Measurements from ENCODE around the gene IFIT2. TPM values are rescaled to one million over a fixed set of nuclear protein-coding genes. Genes with fewer than 3 reads are reported as not detected.
"Not testable (repeated sequence)": the region's sequence is repeated elsewhere in the genome, so short reads cannot be mapped to it uniquely, and the experiment has no call there.

The IFIT2 gene
- total RNA-seq, 1 experiment from 2014 or later: not detected

DNA sequence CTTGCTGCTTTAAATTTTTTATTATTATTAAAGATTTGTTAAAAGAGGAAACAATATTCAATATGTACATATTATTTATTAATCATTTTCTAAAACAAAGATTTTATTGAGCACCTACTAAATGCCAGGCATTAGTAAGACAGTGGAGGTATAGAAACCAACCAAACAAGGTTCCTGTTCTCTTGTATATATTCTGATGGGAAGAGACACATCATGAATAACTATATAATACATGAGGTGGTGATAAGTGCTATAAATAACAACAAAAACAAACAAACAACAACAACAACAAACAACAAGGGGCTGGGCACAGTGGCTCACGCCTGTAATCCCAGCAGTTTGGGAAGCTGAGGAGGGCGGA is 49.6 kb upstream of the IFIT2 start:
- Histone ChIP-seq H3K4me2 (ENCODE audit: insufficient read depth, insufficient read length, low read length) (no peak overlapping the region), H3K23me2 (ENCODE audit: insufficient read length, low read depth, low read length, poor library complexity, severe bottlenecking) (peaks cover 6% of the 10 kb centered on the region), H4K91ac (ENCODE audit: insufficient read length, low read depth, low read length) (no peak overlapping the region), H3K23ac (ENCODE audit: insufficient read length, low read depth, low read length) (no peak overlapping the region), H3K4ac (ENCODE audit: low read depth, low read length) (no peak overlapping the region), H3K4me1 (ENCODE audit: insufficient read depth, low read length) (no peaks in the 10 kb centered on the region), H2BK15ac (ENCODE audit: low read depth, low read length) (no peak overlapping the region), H2BK12ac (ENCODE audit: insufficient read length, low read depth, low read length) (no peak overlapping the region), H3K9ac (ENCODE audit: extremely low read depth, insufficient read length, low read length) (no peak overlapping the region), H3K79me2 (ENCODE audit: insufficient read depth, low read length) (no peaks in the 10 kb centered on the region; the same call in 1 of the 2 replicates), H3K18ac (ENCODE audit: insufficient read length, low read depth, low read length) (no peak overlapping the region), H3K27ac (ENCODE audit: insufficient read length, low read depth, low read length) (no peak overlapping the region), H2AFZ (ENCODE audit: low read length) (no peak overlapping the region), H2AK5ac (ENCODE audit: insufficient read length, low read length) (no peak overlapping the region), H3K14ac (ENCODE audit: insufficient read depth, low read length) (no peak overlapping the region), H3K27me3 (ENCODE audit: insufficient read depth, low read length) (no peaks in the 10 kb centered on the region), H3K9me3 (ENCODE audit: control insufficient read depth, low read depth, low read length) (peaks cover 9% of the 10 kb centered on the region), H2BK120ac (ENCODE audit: low read depth, low read length, poor library complexity, severe bottlenecking) (no peak overlapping the region), H3K79me1 (ENCODE audit: insufficient read depth, low read depth, low read length, poor library complexity, severe bottlenecking) (no peaks in the 10 kb centered on the region), H2BK5ac (ENCODE audit: insufficient read length, low read length) (no peak overlapping the region), H4K20me1 (ENCODE audit: control insufficient read depth, insufficient read depth, insufficient read length) (no peaks in the 10 kb centered on the region), H3T11ph (ENCODE audit: low read length) (no peak overlapping the region), H2BK20ac (ENCODE audit: low read depth, low read length, poor library complexity, severe bottlenecking) (no peak overlapping the region), H3K56ac (ENCODE audit: insufficient read length, low read depth, low read length) (no peak overlapping the region), H4K5ac (ENCODE audit: insufficient read length, low read depth, low read length) (no peak overlapping the region), H4K8ac (replicated peaks; ENCODE audit: insufficient read length, low read depth, low read length) (no peak overlapping the region)
- H3K4me3 Mint-ChIP-seq: no peak overlapping the region
- no peak overlapping the region for H3K27ac Mint-ChIP-seq
- peaks cover 9 to 11% of the 10 kb centered on the region in 2 experiments for H3K4me1 Mint-ChIP-seq
- TF ChIP-seq, protein P1, sequence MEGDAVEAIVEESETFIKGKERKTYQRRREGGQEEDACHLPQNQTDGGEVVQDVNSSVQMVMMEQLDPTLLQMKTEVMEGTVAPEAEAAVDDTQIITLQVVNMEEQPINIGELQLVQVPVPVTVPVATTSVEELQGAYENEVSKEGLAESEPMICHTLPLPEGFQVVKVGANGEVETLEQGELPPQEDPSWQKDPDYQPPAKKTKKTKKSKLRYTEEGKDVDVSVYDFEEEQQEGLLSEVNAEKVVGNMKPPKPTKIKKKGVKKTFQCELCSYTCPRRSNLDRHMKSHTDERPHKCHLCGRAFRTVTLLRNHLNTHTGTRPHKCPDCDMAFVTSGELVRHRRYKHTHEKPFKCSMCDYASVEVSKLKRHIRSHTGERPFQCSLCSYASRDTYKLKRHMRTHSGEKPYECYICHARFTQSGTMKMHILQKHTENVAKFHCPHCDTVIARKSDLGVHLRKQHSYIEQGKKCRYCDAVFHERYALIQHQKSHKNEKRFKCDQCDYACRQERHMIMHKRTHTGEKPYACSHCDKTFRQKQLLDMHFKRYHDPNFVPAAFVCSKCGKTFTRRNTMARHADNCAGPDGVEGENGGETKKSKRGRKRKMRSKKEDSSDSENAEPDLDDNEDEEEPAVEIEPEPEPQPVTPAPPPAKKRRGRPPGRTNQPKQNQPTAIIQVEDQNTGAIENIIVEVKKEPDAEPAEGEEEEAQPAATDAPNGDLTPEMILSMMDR (conservative IDR thresholded peaks at IDR 0.05): no peak
- H3K27me3 Mint-ChIP-seq (ENCODE audit: low read depth): peaks cover 6% of the 10 kb centered on the region
- no peak for DNase-seq
- WGBS (ENCODE audit: extremely low coverage, insufficient read length, low lambda C conversion rate): no CpG with 5 or more reads among the region's 2 CpGs
- peaks cover 27 to 28% of the 10 kb centered on the region in 2 experiments for H3K9me3 Mint-ChIP-seq
- H3K36me3 Mint-ChIP-seq (ENCODE audit: insufficient read depth in 1 of 3, low read depth in 3 of 3): peaks cover 2 to 25% (median 12%) of the 10 kb centered on the region in 3 experiments; a peak in 6 of 7 replicates

DNA sequence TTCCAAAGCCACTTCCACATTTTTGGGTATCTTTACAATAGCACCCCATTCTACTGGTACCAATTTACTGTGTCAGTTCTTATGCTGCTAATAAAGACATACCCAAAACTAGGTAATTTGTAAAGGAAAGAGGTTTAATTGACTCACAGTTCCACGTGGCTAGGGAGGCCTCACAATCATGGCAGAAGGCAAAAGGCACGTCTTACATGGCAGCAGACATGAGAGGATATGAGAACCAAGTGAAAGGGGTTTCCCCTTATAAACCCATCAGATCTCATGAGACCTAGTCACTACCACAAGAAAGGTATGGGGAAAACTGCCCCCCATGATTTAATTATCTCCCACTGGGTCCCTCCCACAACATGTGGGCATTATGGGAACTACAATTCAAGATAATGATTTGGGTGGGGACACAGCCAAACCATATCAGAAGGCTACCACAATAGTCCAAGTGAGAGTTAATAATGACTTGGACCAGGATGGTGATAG is 46.7 kb upstream of the IFIT2 start:
- H3K4ac ChIP-seq (ENCODE audit: low read depth, low read length); H3K23me2 ChIP-seq (ENCODE audit: insufficient read length, low read depth, low read length, poor library complexity, severe bottlenecking); H3K23ac ChIP-seq (ENCODE audit: insufficient read length, low read depth, low read length); H2AK5ac ChIP-seq (ENCODE audit: insufficient read length, low read length); H3K18ac ChIP-seq (ENCODE audit: insufficient read length, low read depth, low read length); H2AFZ ChIP-seq (ENCODE audit: low read length); H2BK5ac ChIP-seq (ENCODE audit: insufficient read length, low read length); H3T11ph ChIP-seq (ENCODE audit: low read length); H4K20me1 ChIP-seq (ENCODE audit: control insufficient read depth, insufficient read depth, insufficient read length); H4K8ac ChIP-seq (replicated peaks; ENCODE audit: insufficient read length, low read depth, low read length); H4K91ac ChIP-seq (ENCODE audit: insufficient read length, low read depth, low read length); H2BK20ac ChIP-seq (ENCODE audit: low read depth, low read length, poor library complexity, severe bottlenecking); H3K4me1 ChIP-seq (ENCODE audit: insufficient read depth, low read length); H4K5ac ChIP-seq (ENCODE audit: insufficient read length, low read depth, low read length); H3K4me2 ChIP-seq (ENCODE audit: insufficient read depth, insufficient read length, low read length); H3K79me2 ChIP-seq (ENCODE audit: insufficient read depth, low read length); H2BK120ac ChIP-seq (ENCODE audit: low read depth, low read length, poor library complexity, severe bottlenecking); H3K79me1 ChIP-seq (ENCODE audit: insufficient read depth, low read depth, low read length, poor library complexity, severe bottlenecking); H3K27me3 ChIP-seq (ENCODE audit: insufficient read depth, low read length); H3K27ac Mint-ChIP-seq; DNase-seq; H3K9me3 ChIP-seq (ENCODE audit: control insufficient read depth, low read depth, low read length); H2BK12ac ChIP-seq (ENCODE audit: insufficient read length, low read depth, low read length); H3K4me3 Mint-ChIP-seq; H2BK15ac ChIP-seq (ENCODE audit: low read depth, low read length); H3K27me3 Mint-ChIP-seq (ENCODE audit: low read depth); H3K14ac ChIP-seq (ENCODE audit: insufficient read depth, low read length); H3K27ac ChIP-seq (ENCODE audit: insufficient read length, low read depth, low read length); H3K9ac ChIP-seq (ENCODE audit: extremely low read depth, insufficient read length, low read length); H3K56ac ChIP-seq (ENCODE audit: insufficient read length, low read depth, low read length): not testable (repeated sequence)
- no CpG with 5 or more reads among the region's 2 CpGs for WGBS (ENCODE audit: extremely low coverage, insufficient read length, low lambda C conversion rate)
- Mint-ChIP-seq H3K9me3 (peaks cover 27 to 28% of the 10 kb centered on the region in 2 experiments), H3K4me1 (peaks cover 18% of the 10 kb centered on the region in 2 experiments), H3K36me3 (ENCODE audit: insufficient read depth in 1 of 3, low read depth in 3 of 3) (peaks cover 2 to 25% (median 12%) of the 10 kb centered on the region in 3 experiments; a peak in 6 of 7 replicates)

All from H9 (cell line).